ENCODE results near the gene SULF2.

- TF ChIP-seq CTCF (conservative IDR thresholded peaks at IDR 0.05 in 1 of 2, IDR thresholded peaks at IDR 0.05 in 1 of 2; ENCODE audit: extremely low read depth in 1 of 2, insufficient read depth in 1 of 2, low read depth in 1 of 2, low read length in 2 of 2) (no peak), EZH2 (IDR thresholded peaks at IDR 0.05; ENCODE audit: borderline replicate concordance, low read length) (no peak)
Observed at GRCh38 chr20:47805951-47806350, 20.7 kb upstream of the SULF2 start.
